Measurements from ENCODE around the gene BFSP1. TPM values are rescaled to one million over a fixed set of nuclear protein-coding genes. Genes with fewer than 3 reads are reported as not detected.

BFSP1 gene
- total RNA-seq, 2 donors from 2014 or later: 0.52 to 0.99 TPM

- H3K36me3 ChIP-seq (replicated peaks in 1 of 2; ENCODE audit: insufficient read depth in 1 of 2, low read depth in 2 of 2): no peaks in the 10 kb centered on the region
- no peak overlapping the region for H3K4me3 ChIP-seq
- no peaks in the 10 kb centered on the region for H3K27me3 ChIP-seq
- ATAC-seq (no peak), DNase-seq (no peak)
- H3K9me3 ChIP-seq: no peaks in the 10 kb centered on the region
- intact Hi-C loops (cut with DNase I): no loop called here
- TF ChIP-seq POLR2A (IDR thresholded peaks at IDR 0.05): no peak
- TF ChIP-seq, protein P1, sequence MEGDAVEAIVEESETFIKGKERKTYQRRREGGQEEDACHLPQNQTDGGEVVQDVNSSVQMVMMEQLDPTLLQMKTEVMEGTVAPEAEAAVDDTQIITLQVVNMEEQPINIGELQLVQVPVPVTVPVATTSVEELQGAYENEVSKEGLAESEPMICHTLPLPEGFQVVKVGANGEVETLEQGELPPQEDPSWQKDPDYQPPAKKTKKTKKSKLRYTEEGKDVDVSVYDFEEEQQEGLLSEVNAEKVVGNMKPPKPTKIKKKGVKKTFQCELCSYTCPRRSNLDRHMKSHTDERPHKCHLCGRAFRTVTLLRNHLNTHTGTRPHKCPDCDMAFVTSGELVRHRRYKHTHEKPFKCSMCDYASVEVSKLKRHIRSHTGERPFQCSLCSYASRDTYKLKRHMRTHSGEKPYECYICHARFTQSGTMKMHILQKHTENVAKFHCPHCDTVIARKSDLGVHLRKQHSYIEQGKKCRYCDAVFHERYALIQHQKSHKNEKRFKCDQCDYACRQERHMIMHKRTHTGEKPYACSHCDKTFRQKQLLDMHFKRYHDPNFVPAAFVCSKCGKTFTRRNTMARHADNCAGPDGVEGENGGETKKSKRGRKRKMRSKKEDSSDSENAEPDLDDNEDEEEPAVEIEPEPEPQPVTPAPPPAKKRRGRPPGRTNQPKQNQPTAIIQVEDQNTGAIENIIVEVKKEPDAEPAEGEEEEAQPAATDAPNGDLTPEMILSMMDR (IDR thresholded peaks at IDR 0.05): no peak
- no peak overlapping the region for H3K27ac ChIP-seq
- WGBS, 2 donors: 67 to 69% methylated on average over 7 of the region's 7 CpGs
- no peaks in the 10 kb centered on the region for H3K4me1 ChIP-seq
Measured at GRCh38 chr20:17466641-17467040, 64.5 kb downstream of the BFSP1 start.

GRCh38 chr20:17465236-17465635, 65.9 kb downstream of the BFSP1 start:
- H3K4me3 ChIP-seq: no peak overlapping the region

DNA sequence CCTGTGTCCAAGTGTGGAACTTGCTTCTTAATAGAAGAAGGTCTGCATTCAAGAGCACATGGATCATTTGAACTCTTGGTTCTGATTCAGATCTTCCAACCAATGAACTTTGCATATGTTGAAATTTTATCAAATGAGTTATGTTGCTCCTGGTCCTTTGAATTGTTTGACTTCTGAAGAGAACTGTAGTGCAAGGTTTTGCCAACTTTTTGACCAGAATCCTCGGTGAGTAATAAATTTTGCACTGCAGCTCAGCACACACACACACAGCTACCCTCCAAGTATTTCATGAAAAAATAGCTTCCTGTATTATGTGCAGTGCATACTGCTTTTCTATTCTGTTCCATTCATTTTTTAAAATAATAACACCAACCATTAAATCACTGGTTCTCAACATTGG, 67.5 kb downstream of the BFSP1 start:
- no peak for TF ChIP-seq POLR2A (IDR thresholded peaks at IDR 0.05)
- Histone ChIP-seq H3K36me3 (replicated peaks in 1 of 2; ENCODE audit: insufficient read depth in 1 of 2, low read depth in 2 of 2) (no peaks in the 10 kb centered on the region), H3K27ac (no peak overlapping the region), H3K4me1 (no peaks in the 10 kb centered on the region), H3K4me3 (no peak overlapping the region), H3K27me3 (no peaks in the 10 kb centered on the region), H3K9me3 (no peaks in the 10 kb centered on the region)
- ATAC-seq (no peak), DNase-seq (no peak)
- 46 to 62% methylated on average over 1 of the region's 1 CpG for WGBS, 2 donors
- intact Hi-C loops (cut with DNase I): no loop called here

More at GRCh38 chr20:17465236-17465635, 65.9 kb downstream of the BFSP1 start:
- WGBS, 2 donors: 83 to 91% methylated on average over 10 of the region's 10 CpGs
- ATAC-seq (no peak), DNase-seq (no peak)
- no peaks in the 10 kb centered on the region for H3K27me3 ChIP-seq
- no peaks in the 10 kb centered on the region for H3K36me3 ChIP-seq (replicated peaks in 1 of 2; ENCODE audit: insufficient read depth in 1 of 2, low read depth in 2 of 2)
- intact Hi-C loops (cut with DNase I): no loop called here
- H3K9me3 ChIP-seq: no peaks in the 10 kb centered on the region
- H3K27ac ChIP-seq: no peak overlapping the region
- H3K4me1 ChIP-seq: no peaks in the 10 kb centered on the region
- TF ChIP-seq, protein P1 (IDR thresholded peaks at IDR 0.05): no peak
- TF ChIP-seq POLR2A (IDR thresholded peaks at IDR 0.05): no peak

- TF ChIP-seq POLR2A (IDR thresholded peaks at IDR 0.05): no peak
- TF ChIP-seq, protein P1 (IDR thresholded peaks at IDR 0.05): no peak
- Histone ChIP-seq H3K27me3 (no peaks in the 10 kb centered on the region), H3K27ac (no peak overlapping the region), H3K4me3 (no peak overlapping the region), H3K36me3 (replicated peaks in 1 of 2; ENCODE audit: insufficient read depth in 1 of 2, low read depth in 2 of 2) (no peaks in the 10 kb centered on the region), H3K4me1 (no peaks in the 10 kb centered on the region), H3K9me3 (no peaks in the 10 kb centered on the region)
- 57 to 59% methylated on average over 3 of the region's 3 CpGs for WGBS, 2 donors
- DNase-seq (no peak), ATAC-seq (no peak)
- intact Hi-C loops (cut with DNase I): no loop called here
Measured at GRCh38 chr20:17461941-17462340, 69.2 kb downstream of the BFSP1 start.

GRCh38 chr20:17460119-17460518, 71.1 kb downstream of the BFSP1 start:
- no peak overlapping the region for H3K27ac ChIP-seq
- no peaks in the 10 kb centered on the region for H3K27me3 ChIP-seq
- intact Hi-C loops (cut with DNase I): no loop called here
- H3K4me3 ChIP-seq: no peak overlapping the region
- 59 to 73% methylated on average over 2 of the region's 2 CpGs for WGBS, 2 donors
- no peaks in the 10 kb centered on the region for H3K36me3 ChIP-seq (replicated peaks in 1 of 2; ENCODE audit: insufficient read depth in 1 of 2, low read depth in 2 of 2)
- ATAC-seq (no peak), DNase-seq (no peak)
- TF ChIP-seq POLR2A (IDR thresholded peaks at IDR 0.05): no peak
- TF ChIP-seq, protein P1 (IDR thresholded peaks at IDR 0.05): no peak
- no peaks in the 10 kb centered on the region for H3K4me1 ChIP-seq
- H3K9me3 ChIP-seq: no peaks in the 10 kb centered on the region
